CD14-positive monocyte (primary cell): ENCODE measurements around the gene MRPL21. TPM values are rescaled to one million over a fixed set of nuclear protein-coding genes. Genes with fewer than 3 reads are reported as not detected.

ENCODE experiments used
- DNase-seq, 3 donors: peaks; one replicate each; pipeline ENCODE4 v3.0.0-alpha.2; 2011 to 2022
- H2AFZ ChIP-seq: 2 replicates; pipeline ENCODE4 v1.6.0; 2012; ENCODE audit warnings: mild to moderate bottlenecking, low read depth, low read length, inconsistent platforms; ENCODE audit not compliant: insufficient read depth, poor library complexity, severe bottlenecking
- H3K27ac ChIP-seq, 2 donors: 1 replicate in 1 of 2; 2 replicates in 1 of 2; pipeline ENCODE4 v1.5.1; 2012 to 2013; ENCODE audit warnings: low read length in 2 of 2, control low read depth in 1 of 2, inconsistent platforms in 1 of 2, low read depth in 1 of 2, mild to moderate bottlenecking in 1 of 2
- H3K27me3 ChIP-seq, 2 donors: one replicate each; pipeline versions ENCODE4 v1.6.0 to v1.6.1; 2011 to 2013; ENCODE audit warnings: low read length in 2 of 2; ENCODE audit not compliant: control insufficient read depth in 2 of 2, insufficient read depth in 2 of 2
- H3K36me3 ChIP-seq, 2 donors: replicated peaks in 1 of 2; 1 replicate in 1 of 2; 2 replicates in 1 of 2; pipeline versions ENCODE4 v1.5.1 to v1.6.1; 2012 to 2013; ENCODE audit warnings: low read length in 2 of 2, control low read depth in 1 of 2, inconsistent platforms in 1 of 2, mild to moderate bottlenecking in 1 of 2; ENCODE audit not compliant: insufficient read depth in 2 of 2, control insufficient read depth in 1 of 2
- H3K4me1 ChIP-seq, 2 donors: 1 replicate in 1 of 2; 2 replicates in 1 of 2; pipeline versions ENCODE4 v1.5.1 to v1.6.1; 2012 to 2013; ENCODE audit warnings: low read length in 2 of 2, control low read depth in 1 of 2, inconsistent platforms in 1 of 2, mild to moderate bottlenecking in 1 of 2, moderate library complexity in 1 of 2; ENCODE audit not compliant: insufficient read depth in 2 of 2, control insufficient read depth in 1 of 2
- H3K4me2 ChIP-seq: replicated peaks from 2 replicates; pipeline ENCODE3; 2012; ENCODE audit warnings: low read length, moderate library complexity, mild to moderate bottlenecking; ENCODE audit not compliant: poor library complexity, severe bottlenecking; ENCODE audit errors: extremely low read depth
- H3K4me3 ChIP-seq, 3 experiments: fragments of 200-600 bp in 1 of 3; sonication (generic) in 1 of 3; replicated peaks in 1 of 3; 1 replicate in 2 of 3; 2 replicates in 1 of 3; pipeline ENCODE4 v1.5.1; 2011 to 2013; ENCODE audit warnings: low read length in 3 of 3, mild to moderate bottlenecking in 3 of 3, control low read depth in 2 of 3, low read depth in 2 of 3, inconsistent platforms in 1 of 3, moderate library complexity in 1 of 3
- H3K79me2 ChIP-seq: 2 replicates; pipeline ENCODE4 v1.6.0; 2012; ENCODE audit warnings: mild to moderate bottlenecking, control low read depth, inconsistent platforms, low read length, moderate library complexity; ENCODE audit not compliant: insufficient read depth
- H3K9ac ChIP-seq: 2 replicates; pipeline ENCODE4 v1.6.0; 2017; ENCODE audit warnings: low read length, mild to moderate bottlenecking; ENCODE audit not compliant: insufficient read depth, poor library complexity, severe bottlenecking
- H3K9me3 ChIP-seq, 2 donors: replicated peaks in 1 of 2; 1 replicate in 1 of 2; 2 replicates in 1 of 2; pipeline versions ENCODE4 v1.5.1 to v1.6.1; 2012 to 2013; ENCODE audit warnings: low read length in 2 of 2, control low read depth in 1 of 2; ENCODE audit not compliant: control insufficient read depth in 1 of 2, insufficient read depth in 1 of 2
- H4K20me1 ChIP-seq: 2 replicates; pipeline ENCODE4 v1.6.0; 2012; ENCODE audit warnings: mild to moderate bottlenecking, low read length, control low read depth, moderate library complexity; ENCODE audit not compliant: insufficient read depth
- H3K27ac Mint-ChIP-seq, 7 donors: one replicate each; pipeline ENCODE4 v1.8.0; 2020; ENCODE audit warnings: mild to moderate bottlenecking in 7 of 7, mixed read lengths in 7 of 7, moderate library complexity in 6 of 7, inconsistent platforms in 2 of 7
- H3K27me3 Mint-ChIP-seq, 3 donors: one replicate each; pipeline ENCODE4 v1.8.0; 2021 to 2022; ENCODE audit warnings: low read depth in 3 of 3, mild to moderate bottlenecking in 3 of 3, mixed read lengths in 3 of 3, moderate library complexity in 3 of 3, inconsistent platforms in 1 of 3
- H3K36me3 Mint-ChIP-seq, 2 donors: one replicate each; pipeline ENCODE4 v1.8.0; 2020; ENCODE audit warnings: mixed read lengths in 2 of 2, inconsistent platforms in 1 of 2, mild to moderate bottlenecking in 1 of 2
- H3K4me1 Mint-ChIP-seq: one replicate; pipeline ENCODE4 v1.8.0; 2020; ENCODE audit warnings: mild to moderate bottlenecking, mixed read lengths
- H3K4me3 Mint-ChIP-seq, 2 donors: one replicate each; pipeline ENCODE4 v1.8.0; 2020; ENCODE audit warnings: mild to moderate bottlenecking in 2 of 2, mixed read lengths in 2 of 2, moderate library complexity in 1 of 2
- H3K9me3 Mint-ChIP-seq, 7 donors: one replicate each; pipeline ENCODE4 v1.8.0; 2020 to 2022; ENCODE audit warnings: mixed read lengths in 7 of 7, mild to moderate bottlenecking in 6 of 7, moderate library complexity in 6 of 7, inconsistent platforms in 2 of 7
- WGBS: methylation state at CpG from one replicate; pipeline ENCODE4 v1.1.5; 2013; ENCODE audit warnings: missing lambda C conversion rate; ENCODE audit not compliant: insufficient coverage; 5-methylcytosine and 5-hydroxymethylcytosine counted together
- intact Hi-C, 2 donors: fragments of 100-400 bp; cut with micrococcal nuclease; formaldehyde crosslinking; loops; one replicate each; pipeline versions ENCODE4 v1.15.0 to v1.15.1; 2023
- polyA plus RNA-seq, 3 donors: library from polyadenylated mRNA; depleted of rRNA in 1 of 3; unstranded in 2 of 3; stranded (reverse) in 1 of 3; fragments of 300-500 nt in 2 of 3; fragments of >200 nt in 1 of 3; fragmentation: Illumina TruSeq in 2 of 3; gene quantifications; 1 replicate in 2 of 3; 2 replicates in 1 of 3; pipeline ENCODE4 v1.2.3, GENCODE V29; 2012 to 2021
- TF ChIP-seq, protein P1 (sequence below): fragments of 200-600 bp; IDR thresholded peaks from one replicate; pipeline ENCODE4 v1.8.0; 2022; ENCODE audit warnings: antibody characterized with exemption, mild to moderate bottlenecking

The MRPL21 gene
- polyA plus RNA-seq, 3 donors = 38.8 to 138 (median 104) TPM

DNA sequence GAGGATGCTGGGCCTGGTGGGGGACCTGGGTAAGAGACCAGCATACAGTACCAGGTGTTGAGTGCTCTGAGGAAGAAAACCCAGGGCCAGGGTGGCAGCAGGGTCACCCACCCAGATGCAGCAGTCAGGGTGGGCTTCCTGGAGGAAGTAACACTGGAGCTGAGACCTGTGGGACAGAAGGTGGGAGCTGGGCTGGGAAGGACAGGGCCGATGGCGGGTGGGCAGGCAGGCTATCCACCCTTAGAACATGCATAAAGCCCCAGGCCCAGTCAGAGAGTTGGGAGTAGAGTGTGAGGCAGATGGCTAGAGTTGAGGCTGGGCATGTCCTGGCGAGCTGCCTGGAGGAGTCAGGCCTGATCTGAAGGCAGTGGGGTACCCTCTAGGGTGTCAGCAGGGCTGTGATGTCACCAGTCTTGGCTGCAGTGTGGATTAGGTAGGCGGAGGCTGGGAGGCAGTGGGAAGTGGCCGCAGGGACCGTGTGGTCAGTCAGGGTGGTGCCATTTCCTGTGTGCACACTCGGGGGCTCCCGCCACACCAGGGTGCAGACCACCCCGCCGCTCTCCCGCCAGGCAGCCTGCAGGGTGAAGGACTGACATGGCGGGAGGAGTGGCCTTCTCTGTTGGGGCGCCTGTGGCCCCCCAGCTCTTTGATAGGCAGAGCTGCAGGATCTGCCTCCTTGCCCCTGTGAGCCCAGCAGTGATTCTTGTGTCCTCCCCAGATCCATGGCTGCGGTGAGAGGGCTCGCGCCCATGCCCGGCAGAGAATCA lies 35.4 kb upstream of the MRPL21 start:
- Mint-ChIP-seq H3K27ac (peak overlapping the region in 3 of 7 donors; percentile 32 to 70 (median 46)), H3K4me3 (no peak overlapping the region), H3K9me3 (no peaks in the 10 kb centered on the region), H3K27me3 (no peaks in the 10 kb centered on the region), H3K4me1 (peaks cover 3% of the 10 kb centered on the region), H3K36me3 (peaks cover 59 to 76% of the 10 kb centered on the region in 2 donors)
- Histone ChIP-seq H3K27me3 (no peaks in the 10 kb centered on the region), H3K4me1 (no peaks in the 10 kb centered on the region), H3K9me3 (no peaks in the 10 kb centered on the region), H3K36me3 (peaks cover 62 to 77% of the 10 kb centered on the region in 2 donors), H4K20me1 (no peaks in the 10 kb centered on the region), H3K79me2 (no peaks in the 10 kb centered on the region), H3K9ac (no peak overlapping the region), H3K4me2 (no peak overlapping the region), H3K4me3 (no peak overlapping the region), H3K27ac (no peak overlapping the region), H2AFZ (no peak overlapping the region)
- no peak for DNase-seq
- TF ChIP-seq, protein P1, sequence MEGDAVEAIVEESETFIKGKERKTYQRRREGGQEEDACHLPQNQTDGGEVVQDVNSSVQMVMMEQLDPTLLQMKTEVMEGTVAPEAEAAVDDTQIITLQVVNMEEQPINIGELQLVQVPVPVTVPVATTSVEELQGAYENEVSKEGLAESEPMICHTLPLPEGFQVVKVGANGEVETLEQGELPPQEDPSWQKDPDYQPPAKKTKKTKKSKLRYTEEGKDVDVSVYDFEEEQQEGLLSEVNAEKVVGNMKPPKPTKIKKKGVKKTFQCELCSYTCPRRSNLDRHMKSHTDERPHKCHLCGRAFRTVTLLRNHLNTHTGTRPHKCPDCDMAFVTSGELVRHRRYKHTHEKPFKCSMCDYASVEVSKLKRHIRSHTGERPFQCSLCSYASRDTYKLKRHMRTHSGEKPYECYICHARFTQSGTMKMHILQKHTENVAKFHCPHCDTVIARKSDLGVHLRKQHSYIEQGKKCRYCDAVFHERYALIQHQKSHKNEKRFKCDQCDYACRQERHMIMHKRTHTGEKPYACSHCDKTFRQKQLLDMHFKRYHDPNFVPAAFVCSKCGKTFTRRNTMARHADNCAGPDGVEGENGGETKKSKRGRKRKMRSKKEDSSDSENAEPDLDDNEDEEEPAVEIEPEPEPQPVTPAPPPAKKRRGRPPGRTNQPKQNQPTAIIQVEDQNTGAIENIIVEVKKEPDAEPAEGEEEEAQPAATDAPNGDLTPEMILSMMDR = no peak
- WGBS = 75% methylated on average over 14 of the region's 17 CpGs
- intact Hi-C loops = no loop called here

DNA sequence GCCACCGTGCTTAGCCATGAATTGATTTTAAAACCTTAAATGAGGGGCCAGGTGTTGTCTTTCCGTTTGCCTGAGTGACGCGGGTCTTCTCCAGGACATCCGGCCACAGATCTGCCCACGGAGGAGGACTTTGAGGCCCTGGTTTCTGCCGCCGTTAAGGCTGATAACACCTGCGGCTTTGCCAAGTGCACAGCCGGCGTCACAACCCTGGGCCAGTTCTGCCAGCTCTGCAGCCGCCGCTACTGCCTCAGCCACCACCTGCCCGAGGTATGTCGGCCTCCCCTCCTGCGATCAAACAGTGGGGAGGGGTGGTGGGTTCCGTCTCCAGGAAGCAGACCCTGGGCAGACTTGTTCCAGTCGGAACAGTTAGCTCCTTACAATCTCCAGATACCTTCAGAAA lies 34.5 kb upstream of the MRPL21 start:
- H3K4me1 ChIP-seq = no peaks in the 10 kb centered on the region
- H2AFZ ChIP-seq = no peak overlapping the region
- no peak overlapping the region for H3K27ac ChIP-seq
- H3K27ac Mint-ChIP-seq = no peak overlapping the region
- no peaks in the 10 kb centered on the region for H3K27me3 ChIP-seq
- peaks cover 66 to 85% of the 10 kb centered on the region in 2 donors for H3K36me3 Mint-ChIP-seq
- no peaks in the 10 kb centered on the region for H4K20me1 ChIP-seq
- TF ChIP-seq, protein P1 = no peak
- H3K9me3 ChIP-seq = no peaks in the 10 kb centered on the region
- H3K36me3 ChIP-seq = peaks cover 69 to 86% of the 10 kb centered on the region in 2 donors
- H3K4me2 ChIP-seq = no peak overlapping the region
- WGBS = 98% methylated on average over 14 of the region's 18 CpGs
- H3K4me1 Mint-ChIP-seq = peaks cover 3% of the 10 kb centered on the region
- H3K27me3 Mint-ChIP-seq = no peaks in the 10 kb centered on the region
- H3K79me2 ChIP-seq = no peaks in the 10 kb centered on the region
- intact Hi-C loops = no loop called here
- no peaks in the 10 kb centered on the region for H3K9me3 Mint-ChIP-seq
- no peak overlapping the region for H3K4me3 ChIP-seq
- no peak overlapping the region for H3K4me3 Mint-ChIP-seq
- no peak overlapping the region for H3K9ac ChIP-seq
- no peak for DNase-seq
